Keratinocyte (primary cell): ENCODE data around the gene OR7E24. TPM values are rescaled to one million over a fixed set of nuclear protein-coding genes. Genes with fewer than 3 reads are reported as not detected.

ENCODE experiments used
- DNase-seq: peaks from one replicate; pipeline ENCODE4 v3.0.0-alpha.2; 2011; ENCODE audit warnings: low read depth, missing footprints, low spot score
- FAIRE-seq: peaks from 2 replicates; lab custom pipeline; 2011; peaks lifted over from hg19 to GRCh38; lab: Jason Lieb, UNC
- H2AFZ ChIP-seq: 2 replicates; pipeline ENCODE4 v1.6.0; 2012; ENCODE audit warnings: low read length, control low read depth, inconsistent platforms; ENCODE audit not compliant: control insufficient read depth
- H3K27ac ChIP-seq: 2 replicates; pipeline ENCODE4 v1.5.1; 2011; ENCODE audit warnings: low read length; ENCODE audit not compliant: control insufficient read depth, insufficient read depth
- H3K27me3 ChIP-seq: 3 replicates; pipeline ENCODE4 v1.6.0; 2011; ENCODE audit warnings: low read length; ENCODE audit not compliant: control insufficient read depth, insufficient read depth; ENCODE audit errors: extremely low read depth
- H3K36me3 ChIP-seq, 2 experiments: 2 replicates in 1 of 2; 3 replicates in 1 of 2; pipeline ENCODE4 v1.5.1; 2011; ENCODE audit warnings: low read length in 2 of 2, mild to moderate bottlenecking in 1 of 2; ENCODE audit not compliant: control insufficient read depth in 2 of 2, insufficient read depth in 2 of 2; ENCODE audit errors: extremely low read depth in 1 of 2
- H3K4me1 ChIP-seq: 3 replicates; pipeline ENCODE4 v1.5.1; 2011; ENCODE audit warnings: low read length; ENCODE audit not compliant: control insufficient read depth, insufficient read depth; ENCODE audit errors: extremely low read depth
- H3K4me2 ChIP-seq: 3 replicates; pipeline ENCODE4 v1.6.0; 2011; ENCODE audit warnings: low read depth, low read length; ENCODE audit not compliant: control insufficient read depth, insufficient read depth; ENCODE audit errors: extremely low read depth
- H3K4me3 ChIP-seq, 3 experiments: fragments of 200-600 bp in 1 of 3; sonication (generic) in 1 of 3; 2 replicates in 2 of 3; 3 replicates in 1 of 3; pipeline ENCODE4 v1.5.1; 2011 to 2016; ENCODE audit warnings: low read length in 3 of 3, mild to moderate bottlenecking in 3 of 3, control low read depth in 2 of 3, inconsistent platforms in 1 of 3, low read depth in 1 of 3, mixed read lengths in 1 of 3, mixed run types in 1 of 3, moderate library complexity in 1 of 3; ENCODE audit not compliant: control insufficient read depth in 2 of 3, insufficient read depth in 2 of 3; ENCODE audit errors: extremely low read depth in 1 of 3
- H3K79me2 ChIP-seq: 2 replicates; pipeline ENCODE4 v1.6.0; 2012; ENCODE audit warnings: low read length; ENCODE audit not compliant: control insufficient read depth, insufficient read depth
- H3K9ac ChIP-seq: 3 replicates; pipeline ENCODE4 v1.6.0; 2011; ENCODE audit warnings: low read length; ENCODE audit not compliant: control insufficient read depth, insufficient read depth; ENCODE audit errors: extremely low read depth
- H3K9me1 ChIP-seq: 3 replicates; pipeline ENCODE4 v1.6.0; 2011; ENCODE audit warnings: low read length; ENCODE audit not compliant: control insufficient read depth, insufficient read depth; ENCODE audit errors: extremely low read depth
- H3K9me3 ChIP-seq: 2 replicates; pipeline ENCODE4 v1.5.1; 2012; ENCODE audit warnings: low read depth, low read length; ENCODE audit not compliant: control insufficient read depth
- H4K20me1 ChIP-seq: 3 replicates; pipeline ENCODE4 v1.6.0; 2011; ENCODE audit warnings: low read length; ENCODE audit not compliant: control insufficient read depth, insufficient read depth; ENCODE audit errors: extremely low read depth
- CTCF ChIP-seq, 3 experiments: IDR thresholded peaks in 1 of 3; conservative IDR thresholded peaks in 1 of 3; optimal IDR thresholded peaks in 1 of 3; 2 replicates in 2 of 3; 3 replicates in 1 of 3; pipeline versions ENCODE3 to v1.5.1; 2011; ENCODE audit warnings: low read length in 3 of 3, mild to moderate bottlenecking in 3 of 3, moderate library complexity in 2 of 3, control low read depth in 1 of 3, inconsistent platforms in 1 of 3; ENCODE audit not compliant: insufficient read depth in 2 of 3; ENCODE audit errors: extremely low read depth in 1 of 3
- EZH2 ChIP-seq: IDR thresholded peaks from one replicate; pipeline ENCODE4 v1.6.1; 2012; ENCODE audit warnings: inconsistent platforms, mild to moderate bottlenecking, low read length, moderate library complexity
- dilution Hi-C: fragments of 300-500 bp; cut with MboI; formaldehyde crosslinking; loops from one replicate; pipeline ENCODE4 v1.7.0; 2020; ENCODE audit warnings: low sequenced_read_pairs; ENCODE audit not compliant: extremely low pct_ligation_motif_present
- polyA minus RNA-seq, 3 experiments: library from RNA; depleted of rRNA, polyadenylated mRNA; stranded (reverse); fragments of >200 nt; gene quantifications; 1 replicate in 1 of 3; 2 replicates in 1 of 3; 3 replicates in 1 of 3; pipeline ENCODE4 v1.2.3, GENCODE V29; 2011
- polyA plus RNA-seq, 5 experiments: library from polyadenylated mRNA; depleted of rRNA in 3 of 5; stranded (reverse) in 3 of 5; stranded (forward) in 1 of 5; unstranded in 1 of 5; fragments of >200 nt; gene quantifications; 1 replicate in 1 of 5; 2 replicates in 3 of 5; 3 replicates in 1 of 5; pipeline versions ENCODE4 v1.2.1 to v1.2.3, GENCODE V29; 2011 to 2012; ENCODE audit warnings: missing spikeins in 2 of 5, low read depth in 1 of 5, low replicate concordance in 1 of 5

OR7E24 gene
- not detected in 3 replicates for polyA plus RNA-seq
- not detected for polyA plus RNA-seq (2011; ENCODE audit: low read depth)
- polyA plus RNA-seq (2011; cell fraction: cytosol; rRNA removed): not detected in 2 replicates
- polyA plus RNA-seq (2011; cell fraction: nucleus; rRNA removed): not detected in 2 replicates
- polyA plus RNA-seq (2012; ENCODE audit: low replicate concordance): not detected in 2 replicates
- polyA minus RNA-seq: not detected in 3 replicates
- polyA minus RNA-seq (2011; cell fraction: cytosol; rRNA and poly(A)+ RNA removed): not detected
- polyA minus RNA-seq (2011; cell fraction: nucleus; rRNA and poly(A)+ RNA removed): not detected in 2 replicates

GRCh38 chr19:9250630-9251029, at the start of gene OR7E24:
TSS of gene OR7E24 (plus strand) at chr19:9250930. CDS start at chr19:9251044, 114 bp downstream.
- no peaks in the 10 kb centered on the region for H4K20me1 ChIP-seq
- dilution Hi-C loops: no loop called here
- H3K27ac ChIP-seq: no peak within 1 kb of the TSS
- H3K9me3 ChIP-seq: no peaks in the 10 kb centered on the region
- FAIRE-seq (no peak), DNase-seq (no peak)
- no peaks in the 10 kb centered on the region for H3K36me3 ChIP-seq
- no peak within 1 kb of the TSS for H3K4me3 ChIP-seq
- H3K27me3 ChIP-seq: no peaks in the 10 kb centered on the region
- no peak within 1 kb of the TSS for H3K9ac ChIP-seq
- no peak within 1 kb of the TSS for H3K4me2 ChIP-seq
- H3K9me1 ChIP-seq: no peaks in the 10 kb centered on the region
- H3K79me2 ChIP-seq: no peaks in the 10 kb centered on the region
- H3K4me1 ChIP-seq: no peaks in the 10 kb centered on the region
- H2AFZ ChIP-seq: no peak within 1 kb of the TSS
- TF ChIP-seq EZH2 (no peak), CTCF (optimal IDR thresholded peaks at IDR 0.05 in 1 of 3, IDR thresholded peaks at IDR 0.05 in 1 of 3, conservative IDR thresholded peaks at IDR 0.05 in 1 of 3; ENCODE audit: extremely low read depth in 1 of 3, insufficient read depth in 2 of 3, low read length in 3 of 3) (no peak)

- DNase-seq: no peak
- no peaks in the 10 kb centered on the region for H3K79me2 ChIP-seq
- no peak overlapping the region for H3K27ac ChIP-seq
- H3K27me3 ChIP-seq: no peaks in the 10 kb centered on the region
- no peaks in the 10 kb centered on the region for H3K9me1 ChIP-seq
- peak overlapping the region; percentile 62 for H2AFZ ChIP-seq
- dilution Hi-C loops: no loop called here
- no peaks in the 10 kb centered on the region for H4K20me1 ChIP-seq
- H3K4me3 ChIP-seq: no peak overlapping the region
- H3K4me2 ChIP-seq: no peak overlapping the region
- H3K9ac ChIP-seq: no peak overlapping the region
- H3K9me3 ChIP-seq: no peaks in the 10 kb centered on the region
- H3K4me1 ChIP-seq: no peaks in the 10 kb centered on the region
- TF ChIP-seq EZH2 (no peak), CTCF (optimal IDR thresholded peaks at IDR 0.05 in 1 of 3, IDR thresholded peaks at IDR 0.05 in 1 of 3, conservative IDR thresholded peaks at IDR 0.05 in 1 of 3; ENCODE audit: extremely low read depth in 1 of 3, insufficient read depth in 2 of 3, low read length in 3 of 3) (peak; percentile 61 to 90 (median 81))
- no peaks in the 10 kb centered on the region for H3K36me3 ChIP-seq
- no peak for FAIRE-seq
Measured at GRCh38 chr19:9205501-9206113, 45.1 kb upstream of the OR7E24 start.
